IMR-90 (cell line): ENCODE results near the gene PRKCA. TPM values are rescaled to one million over a fixed set of nuclear protein-coding genes. Genes with fewer than 3 reads are reported as not detected.

ENCODE experiments used
- ATAC-seq: fragments of 200-7000 bp; cut with Tn5 transposase; 2 replicates; pipeline ENCODE4 v1.9.1; 2020; ENCODE audit warnings: low read depth, mild to moderate bottlenecking, moderate library complexity
- BruUV-seq: library from RNA; stranded (reverse); fragments of 400-500 nt; replicated peaks from 2 replicates; lab custom pipeline; 2021; lab: Mats Ljungman, UMichigan
- CTCF ChIA-PET: fragments of 300-600 bp; formaldehyde crosslinking; extraction: SDS; loops from one replicate; lab custom pipeline; 2021; ENCODE audit warnings: antibody characterized with exemption; lab: Yijun Ruan, JAX
- POLR2A ChIA-PET: fragments of 300-600 bp; sonication (Branson Sonifier 250); formaldehyde crosslinking; loops from one replicate; lab custom pipeline; 2022; ENCODE audit warnings: antibody characterized with exemption; ENCODE audit not compliant: unreplicated experiment; lab: Charles Lee
- DNase-seq: peaks from one replicate; pipeline ENCODE4 v3.0.0; 2013
- H2AFZ ChIP-seq: replicated peaks from 2 replicates; pipeline ENCODE3; 2013; ENCODE audit warnings: low read length, mild to moderate bottlenecking; ENCODE audit not compliant: poor library complexity
- H2AK5ac ChIP-seq: 2 replicates; pipeline ENCODE4 v1.6.1; 2013; ENCODE audit warnings: low read depth, low read length, inconsistent platforms
- H2AK9ac ChIP-seq: replicated peaks from 2 replicates; pipeline ENCODE3; 2013; ENCODE audit warnings: mild to moderate bottlenecking, low read depth, low read length, moderate library complexity; ENCODE audit not compliant: poor library complexity
- H2BK120ac ChIP-seq: 2 replicates; pipeline ENCODE4 v1.6.1; 2013; ENCODE audit warnings: low read depth, low read length, inconsistent platforms
- H2BK15ac ChIP-seq: 3 replicates; pipeline ENCODE4 v1.6.1; 2013; ENCODE audit warnings: low read depth, low read length, inconsistent platforms
- H2BK20ac ChIP-seq: 2 replicates; pipeline ENCODE4 v1.6.1; 2013; ENCODE audit warnings: low read depth, mild to moderate bottlenecking, inconsistent platforms, low read length, moderate library complexity
- H2BK5ac ChIP-seq: 2 replicates; pipeline ENCODE4 v1.6.1; 2013; ENCODE audit warnings: mild to moderate bottlenecking, low read depth, low read length, inconsistent platforms; ENCODE audit not compliant: poor library complexity, severe bottlenecking
- H3K14ac ChIP-seq: replicated peaks from 2 replicates; pipeline ENCODE4 v1.6.1; 2013; ENCODE audit warnings: low read depth, low read length, inconsistent platforms
- H3K18ac ChIP-seq: 2 replicates; pipeline ENCODE4 v1.6.1; 2013; ENCODE audit warnings: low read depth, low read length, control low read depth
- H3K23ac ChIP-seq: 2 replicates; pipeline ENCODE4 v1.6.1; 2013; ENCODE audit warnings: low read depth, low read length, inconsistent platforms
- H3K27ac ChIP-seq: 2 replicates; pipeline ENCODE4 v1.5.1; 2013; ENCODE audit warnings: mild to moderate bottlenecking, control low read depth, low read length; ENCODE audit not compliant: insufficient read depth
- H3K27me3 ChIP-seq: 2 replicates; pipeline ENCODE4 v1.6.1; 2013; ENCODE audit warnings: low read length; ENCODE audit not compliant: control insufficient read depth, insufficient read depth
- H3K36me3 ChIP-seq: 2 replicates; pipeline ENCODE4 v1.6.1; 2013; ENCODE audit warnings: low read length, mixed read lengths; ENCODE audit not compliant: control insufficient read depth, insufficient read depth
- H3K4ac ChIP-seq: 2 replicates; pipeline ENCODE4 v1.6.1; 2013; ENCODE audit warnings: low read depth, low read length, inconsistent platforms
- H3K4me1 ChIP-seq: 2 replicates; pipeline ENCODE4 v1.6.1; 2013; ENCODE audit warnings: low read length, mixed read lengths; ENCODE audit not compliant: control insufficient read depth, insufficient read depth
- H3K4me2 ChIP-seq: 2 replicates; pipeline ENCODE4 v1.6.1; 2013; ENCODE audit warnings: low read depth, mild to moderate bottlenecking, control low read depth, low read length, moderate library complexity
- H3K4me3 ChIP-seq: 2 replicates; pipeline ENCODE4 v1.5.1; 2013; ENCODE audit warnings: low read depth, mild to moderate bottlenecking, control low read depth, low read length, moderate library complexity; ENCODE audit not compliant: insufficient read depth
- H3K56ac ChIP-seq: 2 replicates; pipeline ENCODE4 v1.6.1; 2013; ENCODE audit warnings: low read length, inconsistent platforms; ENCODE audit not compliant: insufficient read depth; ENCODE audit errors: extremely low read depth
- H3K79me1 ChIP-seq, 2 experiments: 2 replicates each; pipeline ENCODE4 v1.6.1; 2013; ENCODE audit warnings: low read length in 2 of 2, inconsistent platforms in 1 of 2, low read depth in 1 of 2
- H3K9ac ChIP-seq: 2 replicates; pipeline ENCODE4 v1.6.1; 2013; ENCODE audit warnings: low read depth, low read length, control low read depth
- H3K9me1 ChIP-seq: 2 replicates; pipeline ENCODE4 v1.6.1; 2013; ENCODE audit warnings: low read length, inconsistent platforms; ENCODE audit not compliant: insufficient read depth
- H3K9me3 ChIP-seq: 2 replicates; pipeline ENCODE4 v1.6.1; 2013; ENCODE audit warnings: low read length; ENCODE audit not compliant: control insufficient read depth, insufficient read depth
- H4K20me1 ChIP-seq: 2 replicates; pipeline ENCODE4 v1.6.1; 2013; ENCODE audit warnings: low read length, inconsistent platforms; ENCODE audit not compliant: insufficient read depth
- H4K5ac ChIP-seq: 2 replicates; pipeline ENCODE4 v1.6.1; 2013; ENCODE audit warnings: mild to moderate bottlenecking, low read depth, low read length, control low read depth
- H4K8ac ChIP-seq, 2 experiments: 2 replicates each; pipeline ENCODE4 v1.6.1; 2013; ENCODE audit warnings: low read depth in 2 of 2, low read length in 2 of 2, control low read depth in 1 of 2, inconsistent platforms in 1 of 2
- H4K91ac ChIP-seq: 2 replicates; pipeline ENCODE4 v1.6.1; 2013; ENCODE audit warnings: low read depth, low read length, inconsistent platforms; ENCODE audit not compliant: insufficient read depth
- CEBPB ChIP-seq: IDR thresholded peaks from 2 replicates; pipeline ENCODE4 v1.6.1; 2012; ENCODE audit warnings: low read depth, low read length, improper control_type of control experiment
- POLR2A ChIP-seq: IDR thresholded peaks from 2 replicates; pipeline ENCODE4 v1.6.1; 2012; ENCODE audit warnings: mild to moderate bottlenecking, low read depth, low read length
- SMC3 ChIP-seq: fragments of 150-350 bp; IDR thresholded peaks from 2 replicates; pipeline ENCODE4 v1.6.1; 2016; ENCODE audit warnings: low read depth, mild to moderate bottlenecking, antibody characterized with exemption, low read length, moderate library complexity
- USF2 ChIP-seq: fragments of 150-350 bp; IDR thresholded peaks from 2 replicates; pipeline ENCODE4 v1.6.1; 2017; ENCODE audit warnings: mild to moderate bottlenecking, antibody characterized with exemption, low read length, low read depth
- WGBS, 2 experiments: methylation state at CpG; one replicate each; pipeline versions ENCODE4 v1.1.5 to v1.1.7; 2013; ENCODE audit warnings: missing lambda C conversion rate in 2 of 2; ENCODE audit not compliant: insufficient read length in 1 of 2; ENCODE audit errors: extremely low coverage in 2 of 2; 5-methylcytosine and 5-hydroxymethylcytosine counted together
- dilution Hi-C: fragments of 300-500 bp; cut with HindIII; formaldehyde crosslinking; loops from one replicate; pipeline ENCODE4 v1.14.3; 2018; ENCODE audit warnings: low sequenced_read_pairs; ENCODE audit not compliant: unreplicated experiment
- in situ Hi-C: fragments of 300-500 bp; cut with MboI; formaldehyde crosslinking; loops from 3 replicates; pipeline ENCODE4 v1.14.3; 2019; ENCODE audit warnings: low sequenced_read_pairs, inconsistent platforms, mixed read lengths
- intact Hi-C: fragments of 100-400 bp; cut with micrococcal nuclease; formaldehyde crosslinking; loops from 2 replicates; pipeline ENCODE4 v1.10.0; 2022
- polyA plus RNA-seq, 3 experiments: library from polyadenylated mRNA; depleted of rRNA; stranded (reverse); fragments of >200 nt; gene quantifications; 2 replicates each; pipeline ENCODE4 v1.2.3, GENCODE V29; 2012; ENCODE audit warnings: low replicate concordance in 1 of 3
- total RNA-seq: library from RNA; depleted of rRNA; stranded (reverse); fragments of >200 nt; gene quantifications from 2 replicates; pipeline ENCODE4 v1.2.3, GENCODE V29; 2012

Gene PRKCA
- total and polyA plus RNA-seq, 2 of the 4 experiments (the other 2 are of a cell fraction), result 31.0 to 46.0 TPM

GRCh38 chr17:66585472-66585871, 283.1 kb downstream of the PRKCA start:
- Histone ChIP-seq H4K91ac (no peak overlapping the region), H3K36me3 (no peaks in the 10 kb centered on the region), H2BK20ac (no peak overlapping the region), H3K79me1 (peaks cover 47 to 69% of the 10 kb centered on the region in 2 experiments), H4K5ac (no peak overlapping the region), H3K23ac (no peak overlapping the region), H4K20me1 (peaks cover 33% of the 10 kb centered on the region), H3K27ac (no peak overlapping the region), H2AK5ac (no peak overlapping the region), H2AFZ (no peak overlapping the region), H2BK120ac (no peak overlapping the region), H3K4me2 (no peak overlapping the region), H2BK15ac (no peak overlapping the region), H3K9ac (no peak overlapping the region), H2AK9ac (no peak overlapping the region), H4K8ac (no peak overlapping the region), H3K18ac (no peak overlapping the region), H3K9me1 (peaks cover 16% of the 10 kb centered on the region), H2BK5ac (no peak overlapping the region), H3K4ac (no peak overlapping the region), H3K14ac (no peak overlapping the region), H3K27me3 (no peaks in the 10 kb centered on the region), H3K56ac (no peak overlapping the region), H3K9me3 (no peaks in the 10 kb centered on the region), H3K4me1 (peaks cover 2% of the 10 kb centered on the region), H3K4me3 (no peak overlapping the region)
- POLR2A ChIA-PET, result no interaction called here
- intact Hi-C loops, result no loop called here
- ATAC-seq (no peak), DNase-seq (no peak)
- CTCF ChIA-PET, result no interaction called here
- TF ChIP-seq SMC3 (no peak), POLR2A (no peak), USF2 (no peak), CEBPB (no peak)
- in situ Hi-C loops, result no loop called here
- dilution Hi-C loops, result no loop called here
- no TSS peak for BruUV-seq
- WGBS, 2 experiments, result 100% methylated on average over 1 of the region's 5 CpGs; no CpG with 5 or more reads in 1 of the 2 experiments
